Mucosa of descending colon (tissue), 3 donors: ENCODE results near the gene GTF2B. TPM values are rescaled to one million over a fixed set of nuclear protein-coding genes. Genes with fewer than 3 reads are reported as not detected.

Experiments used
- ATAC-seq: fragments of 200-7000 bp; cut with Tn5 transposase; one replicate; pipeline ENCODE4 v1.9.1; 2020; ENCODE audit warnings: mild to moderate bottlenecking, moderate library complexity
- DNase-seq, 3 donors: peaks; one replicate each; pipeline ENCODE4 v3.0.0-alpha.2; 2020
- H3K36me3 ChIP-seq: fragments of 200-600 bp; one replicate; pipeline ENCODE4 v1.8.0; 2021; ENCODE audit warnings: low read depth, mild to moderate bottlenecking
- H3K4me1 ChIP-seq: fragments of 200-600 bp; one replicate; pipeline ENCODE4 v1.8.0; 2021; ENCODE audit warnings: low read depth, mild to moderate bottlenecking
- H3K4me3 ChIP-seq: fragments of 200-600 bp; one replicate; pipeline ENCODE4 v1.8.0; 2021; ENCODE audit warnings: mild to moderate bottlenecking
- H3K9me3 ChIP-seq: fragments of 200-600 bp; one replicate; pipeline ENCODE4 v1.8.0; 2021; ENCODE audit warnings: mild to moderate bottlenecking
- intact Hi-C, 2 donors: fragments of 100-400 bp; cut with DNase I in 1 of 2; cut with micrococcal nuclease in 1 of 2; formaldehyde crosslinking; loops; one replicate each; pipeline versions ENCODE4 v1.11.0 to v1.11.1; 2022; cut with DNase I, micrococcal nuclease
- total RNA-seq, 3 donors: library from RNA; stranded (reverse); fragmentation: NEBNext Ultra II Directional in 2 of 3; extraction: Animal tissue kit (Norgen Biotek cat#: 25700) in 2 of 3; gene quantifications; one replicate each; pipeline versions ENCODE4 v1.2.1 to v1.2.4, GENCODE V29; 2021 to 2023
- TF ChIP-seq, protein P1 (sequence below): fragments of 200-600 bp; IDR thresholded peaks from one replicate; pipeline ENCODE4 v1.8.0; 2022; ENCODE audit warnings: antibody characterized with exemption, mild to moderate bottlenecking
- donor health status: DM: no; HTN: no; CAD: no; lungs with moderate emphysema.
- donor health status: DM: no; HTN: no; CAD: no.
- donor health status: DM: no; HTN: yes; CAD: no.

Gene GTF2B
- total RNA-seq, 3 donors from 2014 or later, result 25.0 to 27.8 (median 27.3) TPM

DNA sequence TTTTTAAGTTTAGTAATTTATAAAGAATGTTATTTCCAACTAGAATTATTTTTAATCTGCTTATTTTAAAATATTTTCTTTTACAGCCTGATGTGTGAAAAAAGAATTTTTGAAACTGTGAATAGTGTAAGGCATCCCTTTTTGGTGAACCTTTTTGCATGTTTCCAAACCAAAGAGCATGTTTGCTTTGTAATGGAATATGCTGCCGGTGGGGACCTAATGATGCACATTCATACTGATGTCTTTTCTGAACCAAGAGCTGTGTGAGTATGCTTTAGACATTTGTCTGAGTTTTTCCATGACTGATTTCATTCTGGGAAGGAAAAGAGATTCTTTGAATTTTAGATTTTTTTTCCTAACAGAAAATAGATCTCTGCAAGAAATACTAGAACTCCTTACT lies 77.9 kb downstream of the GTF2B start:
- no peaks in the 10 kb centered on the region for H3K9me3 ChIP-seq
- ATAC-seq (no peak), DNase-seq (no peak)
- intact Hi-C loops, result no loop called here
- TF ChIP-seq, protein P1, sequence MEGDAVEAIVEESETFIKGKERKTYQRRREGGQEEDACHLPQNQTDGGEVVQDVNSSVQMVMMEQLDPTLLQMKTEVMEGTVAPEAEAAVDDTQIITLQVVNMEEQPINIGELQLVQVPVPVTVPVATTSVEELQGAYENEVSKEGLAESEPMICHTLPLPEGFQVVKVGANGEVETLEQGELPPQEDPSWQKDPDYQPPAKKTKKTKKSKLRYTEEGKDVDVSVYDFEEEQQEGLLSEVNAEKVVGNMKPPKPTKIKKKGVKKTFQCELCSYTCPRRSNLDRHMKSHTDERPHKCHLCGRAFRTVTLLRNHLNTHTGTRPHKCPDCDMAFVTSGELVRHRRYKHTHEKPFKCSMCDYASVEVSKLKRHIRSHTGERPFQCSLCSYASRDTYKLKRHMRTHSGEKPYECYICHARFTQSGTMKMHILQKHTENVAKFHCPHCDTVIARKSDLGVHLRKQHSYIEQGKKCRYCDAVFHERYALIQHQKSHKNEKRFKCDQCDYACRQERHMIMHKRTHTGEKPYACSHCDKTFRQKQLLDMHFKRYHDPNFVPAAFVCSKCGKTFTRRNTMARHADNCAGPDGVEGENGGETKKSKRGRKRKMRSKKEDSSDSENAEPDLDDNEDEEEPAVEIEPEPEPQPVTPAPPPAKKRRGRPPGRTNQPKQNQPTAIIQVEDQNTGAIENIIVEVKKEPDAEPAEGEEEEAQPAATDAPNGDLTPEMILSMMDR, result no peak
- H3K4me3 ChIP-seq, result no peak overlapping the region
- no peaks in the 10 kb centered on the region for H3K4me1 ChIP-seq
- no peaks in the 10 kb centered on the region for H3K36me3 ChIP-seq

DNA sequence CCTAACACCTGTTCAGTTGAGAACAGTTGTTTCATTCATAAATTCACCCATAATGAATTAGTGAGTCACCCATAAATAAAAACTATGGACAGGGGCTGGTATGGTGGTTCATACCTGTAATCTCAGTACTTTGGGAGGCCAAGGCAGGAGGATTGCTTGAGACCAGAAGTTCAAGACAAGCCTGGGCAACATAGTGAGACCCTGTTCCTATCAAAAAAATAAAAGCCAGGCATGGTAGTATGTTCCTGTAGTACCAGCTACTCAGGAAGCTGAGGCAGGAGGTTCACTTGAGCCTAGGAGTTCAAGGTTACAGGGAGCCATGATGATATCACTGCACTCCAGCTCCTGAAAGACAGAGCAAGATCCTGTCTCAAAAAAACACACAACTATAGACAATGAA lies 79.0 kb downstream of the GTF2B start:
- H3K4me3 ChIP-seq, result no peak overlapping the region
- DNase-seq (no peak), ATAC-seq (no peak)
- H3K36me3 ChIP-seq, result no peaks in the 10 kb centered on the region
- H3K4me1 ChIP-seq, result no peaks in the 10 kb centered on the region
- TF ChIP-seq, protein P1, result no peak
- no peaks in the 10 kb centered on the region for H3K9me3 ChIP-seq
- intact Hi-C loops, result no loop called here

DNA sequence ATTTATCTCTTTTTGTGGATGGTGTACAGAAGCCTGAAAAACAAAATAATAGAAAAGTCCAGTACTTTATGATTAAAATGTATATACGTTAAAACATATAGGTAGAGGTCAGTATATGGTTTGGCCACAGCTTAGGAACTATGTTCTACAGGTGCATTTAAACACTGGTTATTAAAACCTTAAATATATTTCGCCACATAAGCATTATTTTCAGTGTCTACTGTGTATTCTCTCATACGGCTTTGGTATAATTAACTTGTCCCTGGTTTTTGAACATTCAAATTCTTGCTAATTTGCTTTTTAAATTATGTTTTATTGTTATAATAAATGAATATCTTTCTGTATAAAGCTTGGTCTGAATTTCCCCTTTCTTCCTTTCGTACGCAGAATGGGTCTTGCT lies 87.9 kb downstream of the GTF2B start:
- ATAC-seq (no peak), DNase-seq (no peak)
- intact Hi-C loops, result no loop called here
- TF ChIP-seq, protein P1, result no peak
- Histone ChIP-seq H3K36me3 (no peaks in the 10 kb centered on the region), H3K9me3 (no peaks in the 10 kb centered on the region), H3K4me3 (no peak overlapping the region), H3K4me1 (no peaks in the 10 kb centered on the region)

DNA sequence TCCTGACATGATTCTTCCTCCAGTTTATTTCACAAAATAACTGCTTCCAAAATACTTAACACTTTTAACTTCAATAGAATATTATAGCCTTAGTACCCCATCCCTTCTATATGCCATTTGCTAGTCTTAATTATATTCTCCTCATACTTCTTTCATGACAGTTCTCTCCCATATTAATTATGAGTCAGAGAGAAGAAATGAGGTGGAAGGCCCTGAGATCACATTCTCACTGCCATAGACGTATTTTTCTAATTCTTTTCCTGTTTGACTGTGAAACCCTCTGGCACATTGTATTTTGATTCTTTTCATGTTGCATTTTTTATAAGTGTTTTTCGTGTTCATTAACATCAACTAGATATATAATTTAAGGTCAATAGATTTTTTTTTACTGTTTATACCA lies 88.4 kb downstream of the GTF2B start:
- DNase-seq, result no peak
- no peaks in the 10 kb centered on the region for H3K4me1 ChIP-seq
- H3K36me3 ChIP-seq, result no peaks in the 10 kb centered on the region
- H3K9me3 ChIP-seq, result no peaks in the 10 kb centered on the region
- TF ChIP-seq, protein P1, result no peak
- intact Hi-C loops, result no loop called here
- H3K4me3 ChIP-seq, result no peak overlapping the region
- no peak for ATAC-seq

Other genes starting within 250 kb of the GTF2B start
- gene PKN2, start 207.3 kb downstream of the GTF2B start, total RNA-seq, result 10 to 100 TPM; 54.6 to 81.9 (median 58.0) TPM
- 10 to 100 TPM; 15.3 to 34.3 (median 23.8) TPM for gene KYAT3, start 101.1 kb upstream of the GTF2B start, total RNA-seq
- gene RBMXL1, start 101.1 kb upstream of the GTF2B start, total RNA-seq, result 10 to 100 TPM; 11.8 to 14.0 (median 11.9) TPM
- 100 to 1,000 TPM in 1 of 3 donors, 10 to 100 TPM in 2; 48.4 to 176 (median 60.4) TPM for gene GBP3, start 131.3 kb upstream of the GTF2B start, total RNA-seq
- gene GBP1, start 173.6 kb upstream of the GTF2B start, total RNA-seq, result 10 to 100 TPM; 12.9 to 39.0 (median 25.5) TPM
- gene GBP2, start 234.5 kb upstream of the GTF2B start, total RNA-seq, result 100 to 1,000 TPM in 1 of 3 donors, 10 to 100 TPM in 2; 65.4 to 128 (median 68.9) TPM